Fibroblast of peridontal ligament (primary cell): ENCODE measurements around the gene NTF3.

ENCODE experiments used
- DNase-seq: peaks from one replicate; pipeline ENCODE4 v3.0.0-alpha.2; 2010; ENCODE audit errors: extremely low read depth

The NTF3 gene

DNA sequence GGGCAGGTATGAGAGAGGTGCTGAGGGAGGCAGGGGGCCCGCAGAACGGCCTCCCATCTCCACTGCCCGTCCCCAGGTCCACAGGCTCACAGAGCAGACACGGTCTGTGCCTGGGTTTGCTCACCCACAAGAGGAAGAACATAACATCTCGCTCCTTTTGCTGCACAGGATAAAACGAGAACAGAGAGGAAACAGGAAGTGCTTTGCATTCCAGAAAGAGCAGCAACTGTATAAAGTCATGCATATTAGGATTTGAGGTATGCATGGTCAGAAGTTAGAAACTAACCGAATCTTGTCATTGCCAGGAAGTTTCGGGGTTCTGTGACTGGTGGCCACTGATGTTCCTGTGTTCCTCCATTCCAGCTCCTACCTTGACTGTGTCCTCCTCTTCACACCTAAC, 25.0 kb downstream of the NTF3 start:
- DNase-seq: peak; percentile 22

GRCh38 chr12:5458229-5459050, 26.5 kb downstream of the NTF3 start:
- DNase-seq: no peak

- no peak for DNase-seq
Observed at GRCh38 chr12:5459051-5459782, 27.3 kb downstream of the NTF3 start.

DNA sequence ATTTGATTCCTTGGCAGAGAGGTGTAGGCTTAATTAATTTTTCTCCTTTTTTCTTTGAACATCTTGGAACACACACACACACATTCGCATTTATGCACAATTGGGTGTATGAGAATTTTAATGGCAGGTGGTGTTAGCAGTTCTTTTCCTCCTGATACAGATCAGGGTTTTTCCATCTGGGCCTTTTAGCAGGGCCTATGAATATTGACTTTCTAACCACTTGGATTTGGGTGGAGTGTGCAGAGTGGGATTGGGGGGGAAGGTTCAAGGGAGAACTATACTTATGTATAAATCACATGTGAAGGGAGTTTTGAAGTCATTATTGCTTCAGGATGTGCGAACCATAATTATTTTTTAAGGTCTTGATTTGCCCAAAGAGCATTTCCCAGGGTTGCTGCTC, 28.9 kb downstream of the NTF3 start:
- no peak for DNase-seq

DNA sequence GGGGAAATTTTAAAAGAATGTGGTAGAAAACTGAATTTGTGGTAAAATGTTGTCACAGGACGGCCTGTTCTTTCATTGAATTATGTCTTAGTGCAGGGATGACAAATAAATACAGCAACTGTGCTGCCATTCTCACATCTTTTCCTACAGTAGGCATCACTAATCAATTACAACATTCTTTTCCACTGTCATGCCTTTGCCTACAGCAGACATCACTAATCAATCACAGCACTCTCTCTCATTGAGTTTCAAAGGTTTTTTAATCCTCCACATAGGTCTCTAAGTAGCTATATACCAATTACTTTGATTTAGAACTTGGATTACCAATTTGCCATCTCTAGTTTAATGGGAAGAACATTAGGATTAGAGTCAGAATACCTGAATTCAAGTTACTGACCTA, 30.1 kb downstream of the NTF3 start:
- no peak for DNase-seq

DNA sequence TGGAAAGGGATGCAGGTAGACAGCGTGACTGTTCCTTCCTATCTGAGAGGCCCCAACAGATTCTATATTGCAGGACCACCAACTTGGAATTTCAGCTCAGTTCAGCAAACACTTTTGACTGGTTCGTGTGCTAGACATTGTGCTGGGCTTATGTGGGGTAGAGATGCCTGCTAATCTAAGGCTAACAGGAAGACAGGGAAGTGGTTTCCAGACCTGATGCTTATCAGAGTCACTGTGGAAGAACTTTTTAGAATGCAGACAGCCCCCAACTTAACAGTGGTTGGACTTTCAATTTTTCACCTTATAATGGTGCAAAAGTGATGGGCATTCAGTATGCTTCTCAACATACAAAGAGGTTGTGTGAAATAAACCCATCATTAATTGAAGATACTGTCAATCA, 32.2 kb downstream of the NTF3 start:
- no peak for DNase-seq

DNA sequence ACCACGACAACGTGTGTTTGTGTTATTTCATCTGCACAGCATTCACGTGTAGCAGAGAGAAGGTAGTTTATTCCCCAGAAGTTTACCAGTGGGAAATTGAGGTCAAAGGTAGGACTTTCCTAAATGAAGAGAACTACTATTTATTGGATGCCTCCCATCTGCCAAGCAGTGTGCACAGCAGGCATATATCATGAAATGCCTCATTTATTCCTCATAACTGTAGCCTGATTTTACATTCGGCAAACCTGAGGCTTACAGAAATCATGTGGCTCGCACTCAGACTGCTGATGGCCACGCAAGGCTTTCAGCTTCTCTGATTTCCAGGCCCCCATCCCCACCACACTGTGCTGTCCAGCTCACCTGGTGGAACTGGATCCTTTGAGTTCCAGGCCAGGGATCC, 33.5 kb downstream of the NTF3 start:
- DNase-seq: no peak

GRCh38 chr12:5466521-5466960, 34.6 kb downstream of the NTF3 start:
- DNase-seq: no peak

DNA sequence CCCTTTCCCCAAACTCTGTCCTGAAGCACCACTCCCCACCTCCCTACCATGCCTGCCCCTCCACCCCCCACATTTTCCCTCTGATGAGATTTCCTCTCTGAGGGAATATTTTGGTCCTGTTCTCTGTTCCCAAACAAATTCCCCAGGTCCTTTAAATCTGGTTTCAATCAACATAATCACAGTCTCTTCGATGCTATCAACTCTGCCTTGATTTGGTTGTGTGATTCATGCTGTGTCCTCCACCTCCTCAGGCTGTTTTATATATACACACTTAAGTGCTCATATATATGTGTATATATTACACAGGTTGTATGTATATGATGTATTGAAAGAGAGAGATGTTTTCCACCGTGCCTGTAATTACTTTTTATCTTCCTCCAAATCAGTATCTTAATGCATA, 36.0 kb downstream of the NTF3 start:
- DNase-seq: peak; percentile 18

DNA sequence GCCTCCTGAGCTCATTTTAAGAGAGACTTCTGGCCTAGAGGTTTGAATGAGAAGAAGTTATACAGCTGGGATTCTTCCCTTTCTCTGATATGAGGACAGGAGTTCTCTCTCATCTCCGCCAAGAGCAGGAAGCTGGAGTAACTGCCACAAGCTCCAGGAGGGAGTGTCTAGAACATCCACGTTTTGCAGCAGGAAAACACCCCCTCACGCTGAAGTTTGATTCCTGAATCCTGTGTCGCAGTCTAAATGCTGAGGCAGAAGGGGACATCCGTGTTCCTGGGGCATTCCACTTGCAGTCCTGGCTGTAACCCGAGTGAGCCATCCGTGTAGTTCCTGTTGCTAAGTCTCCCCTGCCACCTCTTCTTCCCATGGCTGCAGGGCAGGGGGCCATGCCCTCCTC, 38.3 kb downstream of the NTF3 start:
- no peak for DNase-seq

GRCh38 chr12:5470703-5471102, 38.8 kb downstream of the NTF3 start:
- no peak for DNase-seq

DNA sequence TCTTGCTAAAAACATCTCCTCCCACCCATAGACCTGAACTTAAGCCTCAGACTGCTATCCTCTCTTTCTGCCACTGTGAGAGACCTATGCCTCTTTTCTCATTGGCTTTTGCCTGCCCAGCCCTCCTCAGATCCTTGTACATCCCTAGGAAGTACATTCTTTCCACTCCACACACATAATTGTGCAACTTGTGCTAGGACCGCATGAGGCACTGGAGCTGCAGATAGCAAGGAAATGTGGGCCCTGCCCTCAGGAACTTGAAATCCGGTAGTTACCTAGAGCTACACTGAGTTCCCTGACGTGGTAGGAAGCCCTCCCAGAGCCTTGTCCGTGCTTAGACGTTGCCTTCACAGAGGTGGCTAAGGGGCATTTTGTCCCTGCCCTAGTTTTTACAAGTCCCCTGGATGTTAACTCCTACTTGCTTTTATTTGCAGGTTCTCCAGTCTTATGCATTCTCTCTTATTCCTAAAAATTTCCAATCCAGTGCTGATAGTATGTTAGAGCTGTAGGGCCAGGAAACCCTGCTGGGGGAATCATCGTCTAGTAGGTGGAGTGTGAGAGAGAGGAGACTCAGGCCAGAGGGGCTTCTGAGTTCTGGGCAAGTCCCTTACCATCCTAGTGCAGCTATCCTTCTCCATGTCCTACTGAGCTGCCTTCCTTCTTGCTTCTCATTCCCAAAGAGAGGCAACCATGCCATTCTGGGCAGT, 41.3 kb downstream of the NTF3 start:
- no peak for DNase-seq

GRCh38 chr12:5473783-5474116, 41.8 kb downstream of the NTF3 start:
- no peak for DNase-seq

DNA sequence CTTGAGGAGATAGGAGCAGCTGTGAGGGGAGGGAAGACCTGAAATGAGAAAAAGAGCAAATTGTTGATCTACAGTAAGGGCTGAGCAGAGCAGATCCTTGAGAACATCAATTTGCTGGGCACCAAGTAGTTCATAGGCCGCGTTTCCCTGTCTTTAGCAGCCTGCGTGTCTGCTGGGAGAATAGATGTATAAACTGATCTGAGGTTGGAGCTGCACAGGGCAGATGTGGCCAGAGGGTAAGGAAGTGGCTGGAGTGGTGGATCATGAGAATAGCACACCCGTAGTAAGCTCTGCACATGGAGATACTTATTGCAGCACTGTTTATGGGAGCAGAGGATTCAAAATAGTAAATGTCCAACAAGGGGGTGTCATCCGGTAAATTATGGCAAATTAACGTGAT, 44.4 kb downstream of the NTF3 start:
- no peak for DNase-seq

GRCh38 chr12:5478081-5478706, 46.3 kb downstream of the NTF3 start:
- DNase-seq: no peak

DNA sequence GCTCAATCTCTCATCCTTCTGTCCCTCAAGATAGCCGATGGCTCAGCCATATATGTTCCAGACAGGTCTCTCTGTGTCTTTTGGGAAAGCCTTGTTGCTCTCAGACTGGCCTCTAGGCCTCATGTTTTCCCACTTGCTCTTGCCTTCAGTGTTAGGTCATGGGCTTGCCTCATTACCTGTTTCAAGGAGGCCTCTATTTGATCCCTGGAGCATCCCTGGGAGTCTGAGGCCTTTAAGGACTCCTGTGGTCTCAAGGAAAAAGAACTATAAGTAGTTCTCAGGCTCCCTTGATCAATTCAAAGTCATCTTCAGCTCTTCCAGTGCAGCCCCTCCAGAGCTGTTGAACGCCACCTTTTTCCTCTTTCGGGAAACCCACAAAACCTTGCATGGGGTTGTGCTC, 47.9 kb downstream of the NTF3 start:
- DNase-seq: no peak

- peak; percentile 11 for DNase-seq
Observed at GRCh38 chr12:5480218-5480937, 48.5 kb downstream of the NTF3 start.

DNA sequence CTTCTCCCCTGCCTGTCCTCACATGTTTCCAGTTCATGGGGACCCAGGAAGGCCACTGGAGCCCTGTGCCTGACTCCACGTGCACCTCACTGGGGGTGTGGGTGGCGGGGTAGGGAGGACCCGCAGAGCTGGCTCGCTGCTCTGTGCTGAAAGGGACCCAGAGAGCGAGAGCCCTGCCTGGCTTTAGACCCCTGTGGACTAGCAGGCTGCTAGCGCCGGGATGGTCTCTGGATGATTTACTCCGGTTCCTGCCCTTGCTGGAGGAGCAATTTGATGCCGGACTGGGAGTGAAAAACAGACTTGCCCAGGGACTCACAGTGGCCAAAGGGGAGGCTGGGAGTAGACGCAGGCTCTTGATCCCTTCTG, 49.0 kb downstream of the NTF3 start:
- no peak for DNase-seq

DNA sequence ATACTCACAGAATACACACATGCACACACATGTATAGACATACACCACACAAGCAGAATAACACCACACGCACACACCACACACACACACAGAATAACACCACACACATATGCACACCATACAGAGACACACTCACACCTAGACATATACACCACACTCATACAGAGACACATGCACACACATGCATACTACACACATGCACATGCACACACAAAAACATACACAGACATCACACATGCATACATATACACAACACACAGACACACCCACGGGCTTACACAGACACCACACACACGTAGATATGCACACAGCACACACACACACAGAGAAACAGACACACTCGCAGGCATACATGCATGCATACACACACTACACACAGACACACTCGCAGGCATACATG, 49.7 kb downstream of the NTF3 start:
- DNase-seq: no peak

DNA sequence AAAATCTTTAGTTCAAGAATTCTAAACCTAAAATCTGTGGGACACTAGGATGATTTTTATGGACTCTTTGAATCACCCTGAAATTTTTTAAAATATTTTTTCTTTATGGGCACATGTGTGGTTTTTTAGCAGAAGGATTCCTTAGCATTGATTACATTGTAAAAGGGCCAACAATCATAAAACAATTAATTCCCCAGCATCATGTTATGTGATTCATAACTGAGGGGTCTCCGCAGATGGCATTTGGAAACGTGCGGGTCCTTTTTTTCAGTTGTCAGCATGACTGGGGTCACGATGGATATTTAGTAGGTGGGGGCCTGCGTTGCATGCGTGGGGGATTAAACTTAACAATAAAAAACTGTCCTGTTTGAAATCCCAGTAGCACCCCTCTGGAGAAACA, 52.5 kb downstream of the NTF3 start:
- no peak for DNase-seq

GRCh38 chr12:5485454-5485853, 53.5 kb downstream of the NTF3 start:
- no peak for DNase-seq

- DNase-seq: no peak
Observed at GRCh38 chr12:5487076-5487475, 55.2 kb downstream of the NTF3 start.
